Retinal pigment epithelial cell (primary cell): ENCODE results near the gene RAMP3.

Experiments
- DNase-seq: peaks from one replicate; pipeline ENCODE4 v3.0.0-alpha.2; 2010; ENCODE audit warnings: low read depth
- H3K4me3 ChIP-seq: 2 replicates; pipeline ENCODE4 v1.5.1; 2011; ENCODE audit warnings: mild to moderate bottlenecking, low read length, control low read depth, moderate library complexity
- TF ChIP-seq, protein P1 (sequence below): conservative IDR thresholded peaks from 2 replicates; pipeline ENCODE4 v1.5.1; 2011; ENCODE audit warnings: low read depth, low read length, control low read depth, inconsistent platforms

Gene RAMP3

DNA sequence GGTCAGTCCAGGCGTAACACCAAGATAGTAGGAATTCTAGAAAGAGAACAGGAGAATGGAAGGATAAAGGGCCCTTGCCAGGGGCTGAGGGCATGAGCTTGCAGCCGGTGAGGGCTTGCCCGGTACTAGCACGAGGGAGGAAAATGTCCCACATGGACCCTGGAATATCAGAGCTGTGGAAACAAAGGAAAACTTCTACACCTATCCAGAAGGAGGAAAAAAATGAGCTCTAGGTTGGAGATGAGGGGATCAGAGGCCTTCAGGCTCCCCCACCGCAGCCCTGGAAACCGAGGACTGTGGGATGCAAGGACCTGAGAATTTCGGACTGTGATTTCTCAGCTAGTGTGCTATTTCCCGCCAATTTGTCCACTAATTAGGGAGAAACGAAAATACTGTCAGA is 22.1 kb downstream of the RAMP3 start:
- DNase-seq = no peak
- H3K4me3 ChIP-seq = no peak overlapping the region
- TF ChIP-seq, protein P1, sequence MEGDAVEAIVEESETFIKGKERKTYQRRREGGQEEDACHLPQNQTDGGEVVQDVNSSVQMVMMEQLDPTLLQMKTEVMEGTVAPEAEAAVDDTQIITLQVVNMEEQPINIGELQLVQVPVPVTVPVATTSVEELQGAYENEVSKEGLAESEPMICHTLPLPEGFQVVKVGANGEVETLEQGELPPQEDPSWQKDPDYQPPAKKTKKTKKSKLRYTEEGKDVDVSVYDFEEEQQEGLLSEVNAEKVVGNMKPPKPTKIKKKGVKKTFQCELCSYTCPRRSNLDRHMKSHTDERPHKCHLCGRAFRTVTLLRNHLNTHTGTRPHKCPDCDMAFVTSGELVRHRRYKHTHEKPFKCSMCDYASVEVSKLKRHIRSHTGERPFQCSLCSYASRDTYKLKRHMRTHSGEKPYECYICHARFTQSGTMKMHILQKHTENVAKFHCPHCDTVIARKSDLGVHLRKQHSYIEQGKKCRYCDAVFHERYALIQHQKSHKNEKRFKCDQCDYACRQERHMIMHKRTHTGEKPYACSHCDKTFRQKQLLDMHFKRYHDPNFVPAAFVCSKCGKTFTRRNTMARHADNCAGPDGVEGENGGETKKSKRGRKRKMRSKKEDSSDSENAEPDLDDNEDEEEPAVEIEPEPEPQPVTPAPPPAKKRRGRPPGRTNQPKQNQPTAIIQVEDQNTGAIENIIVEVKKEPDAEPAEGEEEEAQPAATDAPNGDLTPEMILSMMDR = no peak

- TF ChIP-seq, protein P1 = no peak
- no peak overlapping the region for H3K4me3 ChIP-seq
- DNase-seq = no peak
Measured at GRCh38 chr7:45180084-45180986, 22.7 kb downstream of the RAMP3 start.

GRCh38 chr7:45181286-45181960 is 23.8 kb downstream of the RAMP3 start:
- DNase-seq = no peak
- H3K4me3 ChIP-seq = no peak overlapping the region
- TF ChIP-seq, protein P1 = no peak

- no peak for DNase-seq
- no peak overlapping the region for H3K4me3 ChIP-seq
- TF ChIP-seq, protein P1 = no peak
Measured at GRCh38 chr7:45181991-45182855, 24.6 kb downstream of the RAMP3 start.

GRCh38 chr7:45182856-45183710 is 25.5 kb downstream of the RAMP3 start:
- TF ChIP-seq, protein P1 = no peak
- no peak for DNase-seq
- no peak overlapping the region for H3K4me3 ChIP-seq

GRCh38 chr7:45183711-45184210 is 26.2 kb downstream of the RAMP3 start:
- no peak overlapping the region for H3K4me3 ChIP-seq
- TF ChIP-seq, protein P1 = no peak
- DNase-seq = no peak
